Measurements from ENCODE around the gene SLFN11.

GRCh38 chr17:35406568-35406967, 33.1 kb upstream of the SLFN11 start:
- no peak for TF ChIP-seq CTCF (conservative IDR thresholded peaks at IDR 0.05; ENCODE audit: low read length)
- TF ChIP-seq EZH2phosphoT487 (IDR thresholded peaks at IDR 0.05; ENCODE audit: borderline replicate concordance, low read depth, low read length): no peak
